NT2/D1 (cell line): Measurements from ENCODE around the gene HORMAD1.
"Not testable (repeated sequence)": the region's sequence is repeated elsewhere in the genome, so short reads cannot be mapped to it uniquely, and the experiment has no call there.

ENCODE experiments used
- DNase-seq: peaks from one replicate; pipeline ENCODE4 v3.0.0-alpha.2; 2011; ENCODE audit warnings: low read depth, low spot score
- H3K27me3 ChIP-seq: 2 replicates; pipeline ENCODE4 v1.6.0; 2011; ENCODE audit warnings: mild to moderate bottlenecking; ENCODE audit not compliant: insufficient read length, insufficient read depth
- H3K36me3 ChIP-seq: 2 replicates; pipeline ENCODE4 v1.6.1; 2011; ENCODE audit warnings: mild to moderate bottlenecking, low read length, mixed read lengths; ENCODE audit not compliant: insufficient read depth, insufficient read length
- H3K4me1 ChIP-seq: 2 replicates; pipeline ENCODE4 v1.5.1; 2011; ENCODE audit not compliant: insufficient read depth, insufficient read length
- H3K4me3 ChIP-seq: 2 replicates; pipeline ENCODE4 v1.5.1; 2011; ENCODE audit warnings: low read depth; ENCODE audit not compliant: insufficient read length
- H3K9ac ChIP-seq: 2 replicates; pipeline ENCODE4 v1.6.0; 2011; ENCODE audit warnings: low read depth; ENCODE audit not compliant: insufficient read length
- H3K9me3 ChIP-seq: 2 replicates; pipeline ENCODE4 v1.5.1; 2011; ENCODE audit warnings: mild to moderate bottlenecking, low read length; ENCODE audit not compliant: insufficient read depth
- SUZ12 ChIP-seq: IDR thresholded peaks from 2 replicates; pipeline ENCODE4 v1.6.1; 2011; ENCODE audit not compliant: insufficient read length, insufficient read depth; ENCODE audit errors: extremely low read depth
- YY1 ChIP-seq: IDR thresholded peaks from 2 replicates; pipeline ENCODE4 v1.6.1; 2011; ENCODE audit not compliant: insufficient read length, insufficient read depth
- ZNF274 ChIP-seq: IDR thresholded peaks from 2 replicates; pipeline ENCODE4 v1.6.1; 2011; ENCODE audit warnings: mild to moderate bottlenecking, low read depth, low read length

Gene HORMAD1

GRCh38 chr1:150720703-150721102, at the start of gene HORMAD1:
HORMAD1 (minus strand) TSS chr1:150720895; CDS start chr1:150719505, 1,390 bp downstream.
- Histone ChIP-seq H3K9me3 (no peaks in the 10 kb centered on the region), H3K36me3 (no peaks in the 10 kb centered on the region), H3K4me1 (no peaks in the 10 kb centered on the region), H3K4me3 (no peak within 1 kb of the TSS), H3K27me3 (no peaks in the 10 kb centered on the region), H3K9ac (no peak within 1 kb of the TSS)
- no peak for DNase-seq
- TF ChIP-seq ZNF274 (no peak), YY1 (no peak), SUZ12 (no peak)

GRCh38 chr1:150767704-150768103, 47.0 kb upstream of the HORMAD1 start:
- not testable (repeated sequence) for H3K4me3 ChIP-seq, H3K27me3 ChIP-seq, H3K9me3 ChIP-seq, DNase-seq, H3K4me1 ChIP-seq, H3K9ac ChIP-seq, H3K36me3 ChIP-seq

DNA sequence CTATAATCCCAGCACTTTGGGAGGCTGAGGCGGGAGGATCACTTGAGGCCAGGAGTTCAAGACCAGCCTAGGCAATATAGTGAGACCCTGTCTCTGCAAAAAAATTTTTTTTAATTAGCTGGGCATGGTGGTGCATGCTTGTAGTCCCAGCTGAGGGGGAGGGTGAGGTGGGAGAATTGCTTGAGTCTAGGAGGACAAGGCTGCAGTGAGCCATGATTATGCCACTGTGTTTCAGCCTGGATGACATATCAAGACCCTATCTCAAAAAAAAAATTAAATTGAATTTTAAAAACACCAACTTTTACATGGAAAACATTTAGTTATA, 45.2 kb upstream of the HORMAD1 start:
- H3K9me3 ChIP-seq, H3K9ac ChIP-seq, H3K36me3 ChIP-seq, H3K4me3 ChIP-seq, H3K4me1 ChIP-seq, DNase-seq, H3K27me3 ChIP-seq: not testable (repeated sequence)

DNA sequence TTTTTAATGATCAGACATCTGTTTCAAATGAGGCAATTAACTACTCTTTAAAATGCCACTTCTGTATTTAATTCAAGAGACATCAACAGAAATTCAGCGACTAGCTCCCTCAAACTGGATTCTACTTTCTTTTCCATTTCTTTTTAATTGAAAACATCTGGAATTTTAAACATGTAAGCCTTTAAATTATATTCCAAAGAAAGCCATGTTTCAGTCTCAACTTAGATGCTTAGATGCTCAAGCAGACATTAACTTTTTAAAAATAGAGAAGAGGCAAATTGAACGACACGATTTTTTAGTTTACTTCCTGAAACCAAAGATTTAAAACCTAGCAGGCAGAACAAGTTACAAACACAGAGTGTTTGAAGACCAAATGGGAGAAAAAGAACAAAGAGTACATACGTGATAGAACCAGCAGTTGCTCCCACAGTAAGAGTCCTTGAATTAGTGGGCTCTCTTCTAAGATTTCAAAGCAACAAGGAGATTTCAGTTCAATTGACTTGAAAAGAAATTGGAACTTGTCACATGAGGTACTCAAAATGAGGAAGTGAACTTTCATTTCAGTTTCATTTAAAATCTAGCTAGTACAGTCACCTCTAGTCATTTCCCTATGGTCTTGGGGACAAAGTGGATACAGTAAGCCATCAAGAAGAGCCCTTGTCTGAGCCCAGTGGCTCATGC, 44.7 kb upstream of the HORMAD1 start, which contains the start of gene CTSS:
TSS of gene CTSS (minus strand) at position 483 of the 681 bp plus-strand sequence. CDS start 1,015 bp downstream, outside the sequence.
- H3K9me3 ChIP-seq: peaks cover 2% of the 10 kb centered on the region; the same call in 1 of the 2 replicates
- no peaks in the 10 kb centered on the region for H3K36me3 ChIP-seq
- H3K9ac ChIP-seq: no peak within 1 kb of the TSS
- no peaks in the 10 kb centered on the region for H3K4me1 ChIP-seq
- DNase-seq: no peak
- no peaks in the 10 kb centered on the region for H3K27me3 ChIP-seq
- no peak within 1 kb of the TSS for H3K4me3 ChIP-seq
- TF ChIP-seq YY1 (no peak), ZNF274 (no peak), SUZ12 (no peak)

DNA sequence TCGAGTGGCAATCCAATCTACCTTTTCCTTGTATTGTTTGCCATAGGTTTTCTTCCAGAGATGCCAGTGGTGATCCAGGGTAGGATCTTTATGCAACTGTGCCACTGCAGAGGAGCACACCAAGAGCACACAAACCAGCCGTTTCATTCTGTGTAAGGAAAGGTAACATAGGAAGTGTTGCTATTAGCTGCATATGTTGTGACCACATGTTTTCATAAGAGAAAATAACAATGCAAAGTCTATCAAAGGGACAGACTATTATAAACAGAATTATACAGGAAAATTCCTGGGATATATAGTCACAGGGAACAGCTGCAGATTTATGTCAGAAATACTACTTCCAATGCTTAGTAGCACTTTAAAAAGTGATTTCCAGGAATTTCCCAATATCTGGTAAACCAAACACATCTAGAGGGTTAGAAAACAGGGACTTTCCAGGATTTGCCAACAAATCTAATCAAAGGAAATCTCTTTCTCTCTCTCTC, 44.0 kb upstream of the HORMAD1 start:
- Histone ChIP-seq H3K27me3 (no peaks in the 10 kb centered on the region), H3K9ac (no peak overlapping the region), H3K4me1 (no peaks in the 10 kb centered on the region), H3K36me3 (no peaks in the 10 kb centered on the region), H3K4me3 (no peak overlapping the region), H3K9me3 (peaks cover 5% of the 10 kb centered on the region; the same call in 1 of the 2 replicates)
- no peak for DNase-seq
- TF ChIP-seq ZNF274 (no peak), SUZ12 (no peak)

DNA sequence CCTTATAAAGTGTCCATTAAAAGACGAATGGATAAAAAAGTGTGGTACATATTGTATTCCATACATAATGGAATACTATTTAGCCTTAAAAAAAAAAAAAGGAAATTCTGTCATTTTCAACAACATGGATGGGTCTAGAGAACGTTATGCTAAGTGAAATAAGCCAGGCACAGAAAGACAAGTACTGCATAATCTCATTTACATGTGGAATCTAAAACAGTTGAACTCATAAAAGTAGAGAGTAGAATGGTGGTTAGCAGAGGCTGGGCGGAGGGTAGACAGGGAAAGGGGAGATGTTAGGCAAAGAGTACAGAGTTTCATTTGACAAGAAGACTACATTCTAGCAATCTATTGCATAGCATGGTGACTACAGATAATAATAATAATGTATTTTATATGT, 42.3 kb upstream of the HORMAD1 start:
- no peak for DNase-seq
- Histone ChIP-seq H3K27me3 (no peaks in the 10 kb centered on the region), H3K9me3 (peaks cover 5% of the 10 kb centered on the region; the same call in 1 of the 2 replicates), H3K36me3 (no peaks in the 10 kb centered on the region), H3K4me1 (no peaks in the 10 kb centered on the region), H3K9ac (no peak overlapping the region), H3K4me3 (no peak overlapping the region)
- no peak for TF ChIP-seq YY1

DNA sequence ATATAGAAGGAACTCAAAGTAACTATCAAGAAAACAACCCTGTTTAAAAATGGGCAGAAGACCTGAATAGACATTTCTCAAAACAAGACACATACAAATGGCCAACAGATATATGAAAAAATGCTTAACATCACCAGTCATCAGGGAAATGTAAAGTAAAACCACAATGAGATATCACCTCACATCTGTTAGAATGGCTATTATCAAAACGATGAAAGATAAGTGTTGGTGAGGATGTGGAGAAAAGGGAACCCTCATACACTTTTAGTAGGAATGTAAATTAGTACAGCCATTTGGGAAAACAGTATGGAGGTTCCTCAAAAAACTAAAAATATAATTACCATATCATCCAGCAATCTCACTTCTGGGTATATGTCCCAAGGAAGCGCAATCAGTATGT, 41.9 kb upstream of the HORMAD1 start:
- no peak overlapping the region for H3K4me3 ChIP-seq
- H3K36me3 ChIP-seq: no peaks in the 10 kb centered on the region
- DNase-seq: no peak
- no peak overlapping the region for H3K9ac ChIP-seq
- no peak for TF ChIP-seq YY1
- H3K9me3 ChIP-seq: peaks cover 5% of the 10 kb centered on the region; the same call in 1 of the 2 replicates
- no peaks in the 10 kb centered on the region for H3K4me1 ChIP-seq
- no peaks in the 10 kb centered on the region for H3K27me3 ChIP-seq

- no peaks in the 10 kb centered on the region for H3K4me1 ChIP-seq
- H3K4me3 ChIP-seq: no peak overlapping the region
- H3K9me3 ChIP-seq: peaks cover 5% of the 10 kb centered on the region; the same call in 1 of the 2 replicates
- H3K27me3 ChIP-seq: no peaks in the 10 kb centered on the region
- no peak overlapping the region for H3K9ac ChIP-seq
- H3K36me3 ChIP-seq: no peaks in the 10 kb centered on the region
- no peak for TF ChIP-seq SUZ12
- no peak for TF ChIP-seq ZNF274
- no peak for TF ChIP-seq YY1
- no peak for DNase-seq
Observed at GRCh38 chr1:150761801-150762200, 41.1 kb upstream of the HORMAD1 start.
